Upper lobe of right lung (tissue), 1 donor: ENCODE measurements around the gene SLC51A. TPM values are rescaled to one million over a fixed set of nuclear protein-coding genes. Genes with fewer than 3 reads are reported as not detected.

Experiments used
- ATAC-seq: fragments of 200-7000 bp; cut with Tn5 transposase; one replicate; pipeline ENCODE4 v1.9.1; 2020; ENCODE audit warnings: mild to moderate bottlenecking, moderate library complexity
- DNase-seq: peaks from one replicate; pipeline ENCODE4 v3.0.0-alpha.2; 2020
- H3K27ac ChIP-seq: fragments of 200-600 bp; one replicate; pipeline ENCODE4 v1.8.0; 2022
- H3K27me3 ChIP-seq: fragments of 200-600 bp; one replicate; pipeline ENCODE4 v1.8.0; 2022; ENCODE audit warnings: mild to moderate bottlenecking
- H3K36me3 ChIP-seq: fragments of 200-600 bp; one replicate; pipeline ENCODE4 v1.8.0; 2022
- H3K4me1 ChIP-seq: fragments of 200-600 bp; one replicate; pipeline ENCODE4 v1.8.0; 2022
- H3K4me3 ChIP-seq: fragments of 200-600 bp; one replicate; pipeline ENCODE4 v1.8.0; 2022; ENCODE audit warnings: mild to moderate bottlenecking
- H3K9me3 ChIP-seq: fragments of 200-600 bp; one replicate; pipeline ENCODE4 v1.8.0; 2022
- CTCF ChIP-seq: fragments of 200-600 bp; IDR thresholded peaks from one replicate; pipeline ENCODE4 v1.8.0; 2022; ENCODE audit warnings: antibody characterized with exemption
- intact Hi-C: fragments of 100-400 bp; cut with DNase I; formaldehyde crosslinking; loops from one replicate; pipeline ENCODE4 v1.11.0; 2022
- total RNA-seq: library from RNA; stranded (reverse); fragmentation: NEBNext Ultra II Directional; extraction: Animal tissue kit (Norgen Biotek cat#: 25700); gene quantifications from one replicate; pipeline ENCODE4 v1.2.1, GENCODE V29; 2021
- donor health status: DM: no; HTN: yes; CAD: no; lungs with severe emphysema.

Gene SLC51A
- total RNA-seq, 1 donor from 2014 or later, result not detected

- Histone ChIP-seq H3K27ac (no peak overlapping the region), H3K4me1 (peaks cover 14% of the 10 kb centered on the region), H3K27me3 (no peaks in the 10 kb centered on the region), H3K4me3 (no peak overlapping the region), H3K36me3 (peaks cover 18% of the 10 kb centered on the region), H3K9me3 (no peaks in the 10 kb centered on the region)
- intact Hi-C loops, result no loop called here
- DNase-seq, result no peak
- no peak for TF ChIP-seq CTCF
- ATAC-seq, result peak; percentile 8
These were observed 58.3 kb downstream of the SLC51A start for GRCh38 chr3:196274585-196274984.

GRCh38 chr3:196275126-196275525 is 58.8 kb downstream of the SLC51A start:
- H3K4me3 ChIP-seq, result peak overlapping the region; percentile 3
- peaks cover 19% of the 10 kb centered on the region for H3K4me1 ChIP-seq
- no peak overlapping the region for H3K27ac ChIP-seq
- H3K27me3 ChIP-seq, result no peaks in the 10 kb centered on the region
- intact Hi-C loops, result no loop called here
- DNase-seq (no peak), ATAC-seq (no peak)
- no peaks in the 10 kb centered on the region for H3K9me3 ChIP-seq
- no peak for TF ChIP-seq CTCF
- H3K36me3 ChIP-seq, result peaks cover 12% of the 10 kb centered on the region

- DNase-seq, result no peak
- no peak for TF ChIP-seq CTCF
- no peak overlapping the region for H3K27ac ChIP-seq
- no peaks in the 10 kb centered on the region for H3K27me3 ChIP-seq
- intact Hi-C loops, result no loop called here
- H3K4me3 ChIP-seq, result no peak overlapping the region
- no peaks in the 10 kb centered on the region for H3K36me3 ChIP-seq
- peaks cover 30% of the 10 kb centered on the region for H3K4me1 ChIP-seq
- no peaks in the 10 kb centered on the region for H3K9me3 ChIP-seq
- ATAC-seq, result no peak
These were observed 64.5 kb downstream of the SLC51A start for GRCh38 chr3:196280689-196281440.

GRCh38 chr3:196281962-196282361 is 65.6 kb downstream of the SLC51A start:
- Histone ChIP-seq H3K4me1 (peaks cover 38% of the 10 kb centered on the region), H3K4me3 (no peak overlapping the region), H3K9me3 (no peaks in the 10 kb centered on the region), H3K36me3 (no peaks in the 10 kb centered on the region), H3K27me3 (no peaks in the 10 kb centered on the region), H3K27ac (no peak overlapping the region)
- intact Hi-C loops, result no loop called here
- no peak for TF ChIP-seq CTCF
- no peak for DNase-seq
- ATAC-seq, result no peak

Other genes starting within 250 kb of the SLC51A start
- 248 TPM for gene TFRC, start 134.4 kb upstream of the SLC51A start, total RNA-seq
- not detected for gene ZDHHC19, start 5.1 kb upstream of the SLC51A start, total RNA-seq
- gene PCYT1A, start 71.2 kb downstream of the SLC51A start, total RNA-seq, result 58.4 TPM
- 2.6 TPM for gene DYNLT2B, start 101.7 kb downstream of the SLC51A start, total RNA-seq
- gene TM4SF19, start 121.9 kb downstream of the SLC51A start, total RNA-seq, result 22.4 TPM
- gene UBXN7, start 215.9 kb downstream of the SLC51A start, total RNA-seq, result 54.0 TPM